MCF 10A (cell line): ENCODE data around the gene WDR82. TPM values are rescaled to one million over a fixed set of nuclear protein-coding genes. Genes with fewer than 3 reads are reported as not detected.
A peak's percentile ranks its signal among the peaks of the same experiment; 100 is the strongest.

Experiments
- BruUV-seq: library from RNA; stranded (reverse); fragments of 400-500 nt; replicated peaks from 2 replicates; lab custom pipeline; 2021; lab: Mats Ljungman, UMichigan
- CTCF ChIA-PET: fragments of 300-600 bp; sonication (Branson Sonifier 250); formaldehyde crosslinking; extraction: SDS; loops from one replicate; lab custom pipeline; 2021; ENCODE audit warnings: antibody characterized with exemption, inconsistent platforms; lab: Yijun Ruan, JAX
- POLR2A ChIA-PET: fragments of 300-600, 350-650 bp; sonication (Branson Sonifier 250); formaldehyde crosslinking; extraction: SDS; loops from one replicate; lab custom pipeline; 2020; ENCODE audit warnings: antibody characterized with exemption, inconsistent platforms; lab: Yijun Ruan, JAX
- DNase-seq: peaks from one replicate; pipeline ENCODE4 v3.0.0-alpha.2; 2018; ENCODE audit not compliant: unreplicated experiment
- H3K27ac Mint-ChIP-seq: one replicate; pipeline ENCODE4 v1.8.0; 2022; ENCODE audit warnings: mild to moderate bottlenecking, low read depth, mixed read lengths; ENCODE audit not compliant: unreplicated experiment
- H3K27me3 Mint-ChIP-seq: one replicate; pipeline ENCODE4 v1.8.0; 2022; ENCODE audit warnings: mixed read lengths; ENCODE audit not compliant: insufficient read depth, unreplicated experiment
- H3K36me3 Mint-ChIP-seq: one replicate; pipeline ENCODE4 v1.8.0; 2022; ENCODE audit warnings: mild to moderate bottlenecking, moderate library complexity, mixed read lengths; ENCODE audit not compliant: insufficient read depth, unreplicated experiment
- H3K4me1 Mint-ChIP-seq: one replicate; pipeline ENCODE4 v1.8.0; 2022; ENCODE audit warnings: mixed read lengths; ENCODE audit not compliant: insufficient read depth, unreplicated experiment
- H3K4me3 Mint-ChIP-seq: one replicate; pipeline ENCODE4 v1.8.0; 2022; ENCODE audit warnings: mild to moderate bottlenecking, moderate library complexity, mixed read lengths; ENCODE audit not compliant: unreplicated experiment
- H3K9me3 Mint-ChIP-seq: one replicate; pipeline ENCODE4 v1.8.0; 2022; ENCODE audit warnings: mixed read lengths; ENCODE audit not compliant: unreplicated experiment
- intact Hi-C: fragments of 100-400 bp; cut with micrococcal nuclease; formaldehyde crosslinking; loops from 2 replicates; pipeline ENCODE4 v1.14.1; 2022
- total RNA-seq: library from RNA; stranded (reverse); gene quantifications from 2 replicates; pipeline ENCODE4 v1.2.3, GENCODE V29; 2022
- TF ChIP-seq, protein P1 (sequence below): fragments of 200-600 bp; IDR thresholded peaks from one replicate; pipeline ENCODE4 v1.8.0; 2022; ENCODE audit warnings: antibody characterized with exemption, mild to moderate bottlenecking; ENCODE audit not compliant: unreplicated experiment

The WDR82 gene
- total RNA-seq, 1 experiment from 2014 or later: 62.5 TPM

DNA sequence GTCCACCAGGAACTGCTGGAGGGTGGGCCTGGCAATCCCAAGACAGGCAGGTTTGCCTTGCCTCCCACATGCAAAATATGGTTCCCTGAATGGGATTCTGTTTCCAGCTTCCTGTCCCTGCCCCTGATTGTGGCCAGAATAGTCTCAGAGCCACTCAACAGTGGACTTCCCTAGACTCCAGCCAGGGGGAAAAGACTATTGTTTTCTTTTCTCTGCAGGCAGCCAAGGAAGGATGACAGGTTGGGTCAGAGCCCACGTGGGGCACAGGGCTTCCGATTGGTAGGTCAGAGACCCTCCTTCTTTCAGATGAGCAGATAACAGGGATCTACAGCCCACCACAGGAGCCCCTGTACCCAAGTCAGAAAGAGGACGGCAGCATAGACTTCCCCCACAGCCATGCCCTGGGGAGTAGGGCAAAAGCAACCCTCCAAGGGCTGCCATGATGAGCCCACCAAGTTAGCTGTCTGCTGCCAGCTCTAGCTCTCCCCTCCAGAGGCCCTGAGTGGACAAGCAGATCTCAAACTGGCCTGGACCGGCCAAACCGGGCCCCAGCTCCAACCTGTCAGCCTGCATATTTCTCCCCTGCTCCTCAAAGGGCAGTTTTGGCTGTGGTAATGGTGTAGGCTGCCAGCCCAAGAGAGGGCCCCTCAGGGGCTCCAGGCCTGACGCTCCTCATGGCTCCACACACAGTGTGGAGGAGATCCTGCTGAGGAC lies 59.4 kb downstream of the WDR82 start:
- no TSS peak for BruUV-seq
- H3K36me3 Mint-ChIP-seq: peaks cover 23% of the 10 kb centered on the region
- no peaks in the 10 kb centered on the region for H3K27me3 Mint-ChIP-seq
- CTCF ChIA-PET: interaction anchor here (0.5 to 13.0 kb wide), 20 partner anchors 9 to 241 kb away, joined by 3 to 175 read pairs (median 4); partner anchors contain the start of genes ACY1, TWF2 and WDR82
- intact Hi-C loops: loop anchor here (10.0 kb wide), 1 partner anchor 214 kb away; no protein-coding TSS in a partner anchor
- H3K27ac Mint-ChIP-seq: no peak overlapping the region
- H3K4me3 Mint-ChIP-seq: no peak overlapping the region
- POLR2A ChIA-PET: interaction anchor here (0.6 to 4.2 kb wide), 3 partner anchors 29 to 66 kb away, joined by 3 to 17 read pairs (median 4); partner anchors contain the start of gene WDR82
- no peak for DNase-seq
- H3K4me1 Mint-ChIP-seq: peaks cover 13% of the 10 kb centered on the region
- TF ChIP-seq, protein P1, sequence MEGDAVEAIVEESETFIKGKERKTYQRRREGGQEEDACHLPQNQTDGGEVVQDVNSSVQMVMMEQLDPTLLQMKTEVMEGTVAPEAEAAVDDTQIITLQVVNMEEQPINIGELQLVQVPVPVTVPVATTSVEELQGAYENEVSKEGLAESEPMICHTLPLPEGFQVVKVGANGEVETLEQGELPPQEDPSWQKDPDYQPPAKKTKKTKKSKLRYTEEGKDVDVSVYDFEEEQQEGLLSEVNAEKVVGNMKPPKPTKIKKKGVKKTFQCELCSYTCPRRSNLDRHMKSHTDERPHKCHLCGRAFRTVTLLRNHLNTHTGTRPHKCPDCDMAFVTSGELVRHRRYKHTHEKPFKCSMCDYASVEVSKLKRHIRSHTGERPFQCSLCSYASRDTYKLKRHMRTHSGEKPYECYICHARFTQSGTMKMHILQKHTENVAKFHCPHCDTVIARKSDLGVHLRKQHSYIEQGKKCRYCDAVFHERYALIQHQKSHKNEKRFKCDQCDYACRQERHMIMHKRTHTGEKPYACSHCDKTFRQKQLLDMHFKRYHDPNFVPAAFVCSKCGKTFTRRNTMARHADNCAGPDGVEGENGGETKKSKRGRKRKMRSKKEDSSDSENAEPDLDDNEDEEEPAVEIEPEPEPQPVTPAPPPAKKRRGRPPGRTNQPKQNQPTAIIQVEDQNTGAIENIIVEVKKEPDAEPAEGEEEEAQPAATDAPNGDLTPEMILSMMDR: no peak
- H3K9me3 Mint-ChIP-seq: no peaks in the 10 kb centered on the region

DNA sequence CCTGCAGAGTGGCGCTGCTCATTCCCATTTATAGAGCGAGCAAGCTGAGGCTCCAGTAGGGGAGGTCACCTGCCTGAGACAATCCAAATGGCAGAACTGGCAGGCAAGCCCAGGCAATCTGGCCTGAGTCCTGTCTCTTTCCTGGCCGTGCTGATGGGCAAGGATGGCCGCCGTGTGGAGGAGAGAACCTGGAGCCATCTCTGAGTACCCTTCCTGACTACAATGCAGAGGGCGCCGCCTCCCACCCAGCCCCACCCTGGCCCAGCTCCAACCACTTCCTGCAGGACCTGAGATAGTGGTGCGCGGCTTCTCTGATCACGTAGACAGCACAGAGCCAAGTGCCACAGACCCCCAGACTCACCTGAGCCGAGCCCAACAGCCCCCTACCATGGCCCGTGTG lies 60.0 kb downstream of the WDR82 start:
- Mint-ChIP-seq H3K4me1 (peaks cover 13% of the 10 kb centered on the region), H3K27ac (no peak overlapping the region), H3K4me3 (no peak overlapping the region), H3K27me3 (no peaks in the 10 kb centered on the region), H3K36me3 (peaks cover 29% of the 10 kb centered on the region), H3K9me3 (no peaks in the 10 kb centered on the region)
- POLR2A ChIA-PET: interaction anchor here (4.2 kb wide), 1 partner anchor 60 kb away, joined by 17 read pairs; the partner anchor contains the start of gene WDR82
- no peak for DNase-seq
- CTCF ChIA-PET: interaction anchor here (0.5 to 13.0 kb wide), 8 partner anchors 9 to 225 kb away, joined by 3 to 175 read pairs (median 4); partner anchors contain the start of gene TWF2
- intact Hi-C loops: loop anchor here (10.0 kb wide), 1 partner anchor 214 kb away; no protein-coding TSS in a partner anchor
- BruUV-seq: no TSS peak
- TF ChIP-seq, protein P1: no peak

DNA sequence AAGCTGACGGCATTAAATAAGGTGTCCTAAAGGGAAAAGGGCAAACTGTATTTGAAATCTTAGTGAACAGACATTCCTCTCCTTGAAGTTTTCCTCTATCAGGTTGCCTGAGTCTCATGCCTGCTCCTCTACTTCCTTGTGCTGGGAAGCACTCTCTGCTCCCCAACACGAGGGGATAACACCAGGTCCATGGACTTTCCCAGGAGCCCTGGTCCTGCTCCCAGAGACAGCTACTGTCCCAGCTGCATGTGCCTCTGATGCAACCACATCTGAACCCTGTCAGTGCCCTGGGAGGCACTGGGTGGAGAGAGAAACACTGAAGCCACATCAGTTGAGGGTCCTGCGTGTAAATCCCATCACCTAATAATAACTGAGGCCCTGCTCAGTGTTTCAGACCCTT lies 60.4 kb downstream of the WDR82 start:
- TF ChIP-seq, protein P1: no peak
- no peaks in the 10 kb centered on the region for H3K27me3 Mint-ChIP-seq
- no peak overlapping the region for H3K4me3 Mint-ChIP-seq
- peaks cover 33% of the 10 kb centered on the region for H3K36me3 Mint-ChIP-seq
- H3K9me3 Mint-ChIP-seq: no peaks in the 10 kb centered on the region
- no TSS peak for BruUV-seq
- ChIA-PET CTCF (interaction anchor here (0.5 to 13.0 kb wide), 6 partner anchors 9 to 225 kb away, joined by 3 to 175 read pairs (median 4); partner anchors contain the start of gene TWF2), POLR2A (interaction anchor here (2.4 kb wide), 1 partner anchor 20 kb away, joined by 19 read pairs; the partner anchor contains the start of gene TWF2)
- intact Hi-C loops: loop anchor here (10.0 kb wide), 1 partner anchor 213 kb away; no protein-coding TSS in a partner anchor
- no peak for DNase-seq
- H3K27ac Mint-ChIP-seq: no peak overlapping the region
- H3K4me1 Mint-ChIP-seq: peaks cover 13% of the 10 kb centered on the region

DNA sequence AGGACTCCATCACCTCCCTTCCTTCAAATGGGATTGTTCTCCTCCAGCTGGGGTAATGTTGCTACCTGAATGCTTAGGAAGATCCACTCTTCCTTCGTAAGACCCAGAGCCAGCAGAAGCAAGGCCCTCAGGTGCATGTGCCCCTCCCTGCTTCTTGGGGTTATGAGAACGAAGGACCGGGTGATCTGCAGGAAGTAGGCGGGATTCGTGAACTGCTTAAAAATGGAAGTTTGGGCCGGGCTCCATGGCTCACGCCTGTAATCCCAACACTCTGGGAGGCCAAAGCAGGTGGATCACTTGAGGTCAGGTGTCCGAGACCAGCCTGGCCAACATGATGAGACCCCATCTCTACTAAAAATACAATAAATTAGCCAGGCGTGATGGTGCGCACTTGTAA lies 61.0 kb downstream of the WDR82 start:
- POLR2A ChIA-PET: interaction anchor here (0.7 to 2.4 kb wide), 17 partner anchors 12 to 454 kb away, joined by 3 to 19 read pairs (median 4); partner anchors contain the start of genes GLYCTK and TWF2
- CTCF ChIA-PET: interaction anchor here (0.7 to 13.0 kb wide), 4 partner anchors 10 to 122 kb away, joined by 3 to 175 read pairs (median 43); partner anchors contain the start of gene TWF2
- Mint-ChIP-seq H3K36me3 (peaks cover 38% of the 10 kb centered on the region), H3K27ac (peak overlapping the region; percentile 55), H3K4me3 (peak overlapping the region; percentile 31), H3K4me1 (peaks cover 13% of the 10 kb centered on the region), H3K9me3 (no peaks in the 10 kb centered on the region), H3K27me3 (no peaks in the 10 kb centered on the region)
- BruUV-seq: no TSS peak
- TF ChIP-seq, protein P1: no peak
- no peak for DNase-seq
- intact Hi-C loops: loop anchor here (2.0 to 10.0 kb wide), 3 partner anchors 47 to 213 kb away; partner anchors contain the start of gene POC1A
